ENCODE measurements around the gene SELP. TPM values are rescaled to one million over a fixed set of nuclear protein-coding genes. Genes with fewer than 3 reads are reported as not detected.

Gene SELP
- total RNA-seq, 1 experiment from 2014 or later: not detected

DNA sequence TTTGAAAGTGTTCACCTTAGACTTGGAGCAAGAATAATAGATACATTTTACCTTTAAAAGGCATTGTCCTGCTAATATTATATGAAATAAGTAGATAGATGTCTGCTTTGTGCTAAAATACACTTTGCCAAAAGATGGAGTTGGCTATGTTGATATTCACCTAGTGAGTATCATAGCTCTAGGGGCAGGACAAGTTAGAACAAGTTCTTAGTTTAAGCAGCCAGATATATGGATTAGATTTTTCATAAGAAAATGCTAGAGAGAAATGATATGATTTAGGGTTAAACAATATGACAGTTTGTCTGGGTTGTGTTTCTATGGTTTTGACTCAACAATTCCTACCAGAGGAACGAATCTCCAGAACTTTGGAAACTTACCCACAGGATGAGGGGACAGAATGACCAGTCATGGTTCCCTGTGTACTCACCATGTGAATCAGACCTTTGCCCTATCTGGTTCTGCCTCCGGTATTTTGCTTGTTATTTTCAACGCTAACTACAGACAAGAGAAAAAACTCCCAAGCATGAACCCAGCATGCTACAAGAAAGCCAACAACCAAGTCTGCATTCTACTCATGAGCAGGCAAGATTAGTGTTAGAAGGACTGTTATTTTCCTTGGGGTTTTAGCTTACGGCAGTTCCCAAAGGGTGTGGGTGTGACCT lies 45.3 kb downstream of the SELP start:
- H3K4me3 ChIP-seq (ENCODE audit: low read depth, low read length): no peak overlapping the region
- peaks cover 6% of the 10 kb centered on the region; the same call in 1 of the 2 replicates for H3K4me1 ChIP-seq
- DNase-seq: no peak
- H3K27me3 ChIP-seq (replicated peaks; ENCODE audit: control insufficient read depth, insufficient read depth, low read length): no peaks in the 10 kb centered on the region
- intact Hi-C loops (cut with micrococcal nuclease; ENCODE audit: unreplicated experiment): no loop called here
- Mint-ChIP-seq H3K36me3 (ENCODE audit: insufficient read depth, unreplicated experiment) (no peaks in the 10 kb centered on the region), H3K4me3 (ENCODE audit: unreplicated experiment) (no peak overlapping the region), H3K27ac (ENCODE audit: unreplicated experiment) (no peak overlapping the region), H3K9me3 (ENCODE audit: unreplicated experiment) (no peaks in the 10 kb centered on the region), H3K4me1 (ENCODE audit: low read depth, unreplicated experiment) (peaks cover 5% of the 10 kb centered on the region), H3K27me3 (ENCODE audit: insufficient read depth, unreplicated experiment) (no peaks in the 10 kb centered on the region)
- no peaks in the 10 kb centered on the region for H3K9me3 ChIP-seq
- TF ChIP-seq, protein P1, sequence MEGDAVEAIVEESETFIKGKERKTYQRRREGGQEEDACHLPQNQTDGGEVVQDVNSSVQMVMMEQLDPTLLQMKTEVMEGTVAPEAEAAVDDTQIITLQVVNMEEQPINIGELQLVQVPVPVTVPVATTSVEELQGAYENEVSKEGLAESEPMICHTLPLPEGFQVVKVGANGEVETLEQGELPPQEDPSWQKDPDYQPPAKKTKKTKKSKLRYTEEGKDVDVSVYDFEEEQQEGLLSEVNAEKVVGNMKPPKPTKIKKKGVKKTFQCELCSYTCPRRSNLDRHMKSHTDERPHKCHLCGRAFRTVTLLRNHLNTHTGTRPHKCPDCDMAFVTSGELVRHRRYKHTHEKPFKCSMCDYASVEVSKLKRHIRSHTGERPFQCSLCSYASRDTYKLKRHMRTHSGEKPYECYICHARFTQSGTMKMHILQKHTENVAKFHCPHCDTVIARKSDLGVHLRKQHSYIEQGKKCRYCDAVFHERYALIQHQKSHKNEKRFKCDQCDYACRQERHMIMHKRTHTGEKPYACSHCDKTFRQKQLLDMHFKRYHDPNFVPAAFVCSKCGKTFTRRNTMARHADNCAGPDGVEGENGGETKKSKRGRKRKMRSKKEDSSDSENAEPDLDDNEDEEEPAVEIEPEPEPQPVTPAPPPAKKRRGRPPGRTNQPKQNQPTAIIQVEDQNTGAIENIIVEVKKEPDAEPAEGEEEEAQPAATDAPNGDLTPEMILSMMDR (IDR thresholded peaks at IDR 0.05; ENCODE audit: insufficient read depth in 1 of 2, low read depth in 1 of 2, low read length in 1 of 2, severe bottlenecking in 1 of 2, unreplicated experiment in 1 of 2): no peak
- H3K36me3 ChIP-seq (ENCODE audit: control insufficient read depth, insufficient read depth, low read length): no peaks in the 10 kb centered on the region
- ChIA-PET CTCF (no interaction called here), POLR2A (no interaction called here)
- no TSS peak for BruUV-seq (replicated peaks)

DNA sequence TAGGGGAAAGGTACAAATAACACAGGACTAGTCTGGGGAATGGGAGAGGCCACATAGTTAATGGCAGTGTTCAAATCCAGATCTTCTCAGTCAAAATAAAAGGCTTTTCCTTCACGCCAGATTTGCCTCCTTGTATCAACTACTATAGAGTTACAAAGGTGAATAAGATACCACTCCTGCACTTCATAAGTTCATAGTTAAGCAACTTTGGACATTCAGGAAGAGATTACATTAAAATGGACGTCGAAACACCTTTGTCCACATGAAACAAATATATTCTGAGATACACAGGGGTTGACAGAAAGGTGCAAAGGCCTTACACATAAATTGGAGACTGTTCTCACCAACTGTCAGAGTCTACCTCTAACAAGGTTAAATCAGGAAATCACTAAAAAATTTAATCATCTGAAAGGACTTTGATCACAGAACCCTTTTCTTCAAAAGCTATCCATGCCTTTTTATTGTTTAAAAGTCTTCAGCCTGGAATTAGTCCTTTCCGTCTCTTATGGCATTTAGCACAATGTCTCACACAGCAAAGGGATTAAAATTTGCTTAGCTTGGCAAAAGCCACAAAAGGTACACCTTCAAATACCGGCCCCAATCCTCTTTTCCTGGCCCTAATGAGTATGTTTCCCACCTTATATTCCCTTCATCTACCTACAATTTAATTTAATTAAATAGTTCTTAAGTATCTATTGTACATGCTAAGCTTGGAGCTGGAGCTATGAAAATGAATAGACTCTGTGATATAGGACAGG lies 51.8 kb downstream of the SELP start:
- Histone ChIP-seq H3K27me3 (replicated peaks; ENCODE audit: control insufficient read depth, insufficient read depth, low read length) (no peaks in the 10 kb centered on the region), H3K36me3 (ENCODE audit: control insufficient read depth, insufficient read depth, low read length) (no peaks in the 10 kb centered on the region; the same call in none of the 2 replicates), H3K9me3 (no peaks in the 10 kb centered on the region), H3K4me1 (peaks cover 4% of the 10 kb centered on the region), H3K4me3 (ENCODE audit: low read depth, low read length) (no peak overlapping the region)
- Mint-ChIP-seq H3K27me3 (ENCODE audit: insufficient read depth, unreplicated experiment) (no peaks in the 10 kb centered on the region), H3K4me3 (ENCODE audit: unreplicated experiment) (no peak overlapping the region), H3K9me3 (ENCODE audit: unreplicated experiment) (peaks cover 18% of the 10 kb centered on the region), H3K36me3 (ENCODE audit: insufficient read depth, unreplicated experiment) (peaks cover 6% of the 10 kb centered on the region), H3K27ac (ENCODE audit: unreplicated experiment) (no peak overlapping the region), H3K4me1 (ENCODE audit: low read depth, unreplicated experiment) (peaks cover 8% of the 10 kb centered on the region)
- POLR2A ChIA-PET: no interaction called here
- intact Hi-C loops (cut with micrococcal nuclease; ENCODE audit: unreplicated experiment): no loop called here
- BruUV-seq (replicated peaks): no TSS peak
- CTCF ChIA-PET: no interaction called here
- TF ChIP-seq, protein P1 (IDR thresholded peaks at IDR 0.05; ENCODE audit: insufficient read depth in 1 of 2, low read depth in 1 of 2, low read length in 1 of 2, severe bottlenecking in 1 of 2, unreplicated experiment in 1 of 2): no peak
- no peak for DNase-seq

DNA sequence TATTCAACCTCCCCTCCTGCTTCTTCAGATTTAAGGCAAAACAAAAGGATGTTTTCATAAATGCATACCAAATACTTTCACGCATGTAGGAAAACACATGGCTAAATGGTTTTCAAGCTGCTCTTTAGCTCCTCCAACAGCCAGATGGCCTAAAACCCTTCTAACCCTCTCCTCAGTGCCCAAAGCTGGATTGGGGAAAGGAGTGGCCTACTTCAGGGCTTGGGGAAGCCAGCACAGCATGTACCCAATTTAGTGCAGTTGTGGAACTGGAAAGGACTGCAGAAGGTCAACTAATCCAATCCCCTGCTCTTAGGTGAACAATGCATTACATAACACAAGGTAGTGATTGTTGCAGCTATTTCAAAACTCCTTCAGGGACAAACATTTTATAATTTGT lies 53.0 kb downstream of the SELP start:
- Mint-ChIP-seq H3K4me3 (ENCODE audit: unreplicated experiment) (no peak overlapping the region), H3K27ac (ENCODE audit: unreplicated experiment) (no peak overlapping the region), H3K4me1 (ENCODE audit: low read depth, unreplicated experiment) (peaks cover 20% of the 10 kb centered on the region), H3K9me3 (ENCODE audit: unreplicated experiment) (peaks cover 19% of the 10 kb centered on the region), H3K27me3 (ENCODE audit: insufficient read depth, unreplicated experiment) (no peaks in the 10 kb centered on the region), H3K36me3 (ENCODE audit: insufficient read depth, unreplicated experiment) (peaks cover 6% of the 10 kb centered on the region)
- no peak overlapping the region for H3K4me3 ChIP-seq (ENCODE audit: low read depth, low read length)
- H3K36me3 ChIP-seq (ENCODE audit: control insufficient read depth, insufficient read depth, low read length): no peaks in the 10 kb centered on the region; the same call in none of the 2 replicates
- POLR2A ChIA-PET: no interaction called here
- CTCF ChIA-PET: no interaction called here
- TF ChIP-seq, protein P1 (IDR thresholded peaks at IDR 0.05; ENCODE audit: insufficient read depth in 1 of 2, low read depth in 1 of 2, low read length in 1 of 2, severe bottlenecking in 1 of 2, unreplicated experiment in 1 of 2): no peak
- DNase-seq: no peak
- intact Hi-C loops (cut with micrococcal nuclease; ENCODE audit: unreplicated experiment): no loop called here
- H3K27me3 ChIP-seq (replicated peaks; ENCODE audit: control insufficient read depth, insufficient read depth, low read length): no peaks in the 10 kb centered on the region
- BruUV-seq (replicated peaks): no TSS peak
- H3K4me1 ChIP-seq: peaks cover 16% of the 10 kb centered on the region
- H3K9me3 ChIP-seq: no peaks in the 10 kb centered on the region

Measured in Caco-2 (cell line).